Loucy (cell line): ENCODE results near the gene SUPT3H.

Source experiments
- CTCF ChIP-seq: fragments of 200-600 bp; sonication (generic); conservative IDR thresholded peaks from 2 replicates; pipeline ENCODE4 v1.5.1; 2014; ENCODE audit warnings: mild to moderate bottlenecking, antibody characterized with exemption, low read length
- EZH2phosphoT487 ChIP-seq: fragments of 200-600 bp; IDR thresholded peaks from 2 replicates; pipeline ENCODE4 v1.6.1; 2018; ENCODE audit warnings: antibody characterized with exemption, mild to moderate bottlenecking, moderate library complexity, borderline replicate concordance

DNA sequence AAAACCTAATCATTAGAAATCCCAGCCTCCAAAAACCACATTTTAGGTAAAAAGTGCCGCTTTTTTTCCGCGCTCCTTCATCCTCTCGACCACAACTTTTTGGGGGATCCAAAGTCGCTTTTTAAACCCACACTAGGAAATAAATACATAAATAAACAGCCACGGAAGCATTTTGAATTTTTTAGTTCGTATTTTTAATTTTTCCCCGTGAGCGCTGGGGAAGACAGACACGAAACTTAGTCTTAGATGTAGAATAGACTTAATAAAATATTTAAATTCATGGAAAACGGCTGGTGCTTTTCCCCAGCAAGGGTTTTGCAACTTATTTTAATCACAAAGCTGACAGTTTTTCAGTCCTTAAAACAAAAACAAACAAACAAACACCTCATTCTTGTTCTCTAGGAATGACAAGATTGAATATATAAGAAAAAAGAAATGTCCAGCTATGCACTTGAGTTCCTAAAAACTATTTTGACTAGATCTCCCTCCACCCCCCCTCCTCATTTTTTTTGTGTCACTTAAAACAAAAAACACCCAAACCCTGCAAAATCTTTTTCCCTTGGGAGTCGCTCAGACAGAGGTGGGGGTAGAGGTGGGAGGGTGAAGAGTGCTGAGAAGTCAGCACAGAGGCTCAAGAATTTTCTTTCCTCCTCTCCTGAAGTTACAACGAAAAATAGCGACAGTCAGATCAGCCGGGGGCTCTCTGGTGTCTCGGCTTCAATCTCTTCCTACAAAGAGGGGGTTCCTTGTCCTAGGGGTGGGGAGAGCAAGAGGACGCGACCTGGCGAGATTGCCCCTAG is 43.4 kb upstream of the SUPT3H start:
- no peak for TF ChIP-seq CTCF
- TF ChIP-seq EZH2phosphoT487 = no peak
